ENCODE data around the gene ZNF827.
"Not testable (repeated sequence)": the region's sequence is repeated elsewhere in the genome, so short reads cannot be mapped to it uniquely, and the experiment has no call there.

DNA sequence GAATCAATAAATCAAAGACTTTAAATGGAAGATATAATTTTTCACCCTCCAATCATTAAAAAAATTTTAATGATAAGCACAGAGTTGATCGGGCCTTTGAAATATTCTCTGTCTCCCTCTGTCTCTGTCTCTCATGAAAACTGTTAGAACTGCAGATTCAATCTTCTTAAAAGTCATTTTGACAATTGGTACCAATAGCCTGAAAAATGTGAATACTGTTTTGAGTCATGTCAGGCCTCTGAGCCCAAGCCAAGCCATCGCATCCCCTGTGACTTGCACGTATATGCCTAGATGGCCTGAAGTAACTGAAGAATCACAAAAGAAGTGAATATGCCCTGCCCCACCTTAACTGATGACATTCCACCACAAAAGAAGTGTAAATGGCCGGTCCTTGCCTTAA is 106.2 kb downstream of the ZNF827 start:
- TF ChIP-seq CTCF (IDR thresholded peaks at IDR 0.05 in 8 of 11, conservative IDR thresholded peaks at IDR 0.05 in 3 of 11); POLR2A (IDR thresholded peaks at IDR 0.05); POLR2AphosphoS5 (IDR thresholded peaks at IDR 0.05): not testable (repeated sequence)

All from spleen (tissue), 7 donors.